Upper lobe of left lung (tissue), 4 donors: ENCODE data around the gene DFFA.

Experiments used
- CTCF ChIP-seq, 6 experiments: fragments of 450-650 bp in 4 of 6; fragments of 200-600 bp in 2 of 6; sonication (generic) in 2 of 6; IDR thresholded peaks; one replicate each; pipeline ENCODE4 v1.5.1; 2016 to 2019; ENCODE audit warnings: antibody characterized with exemption in 6 of 6
- EP300 ChIP-seq, 4 donors: sonication (generic); formaldehyde crosslinking; IDR thresholded peaks; one replicate each; pipeline ENCODE4 v1.5.1; 2017; ENCODE audit warnings: antibody characterized with exemption in 4 of 4, control low read depth in 2 of 4

DNA sequence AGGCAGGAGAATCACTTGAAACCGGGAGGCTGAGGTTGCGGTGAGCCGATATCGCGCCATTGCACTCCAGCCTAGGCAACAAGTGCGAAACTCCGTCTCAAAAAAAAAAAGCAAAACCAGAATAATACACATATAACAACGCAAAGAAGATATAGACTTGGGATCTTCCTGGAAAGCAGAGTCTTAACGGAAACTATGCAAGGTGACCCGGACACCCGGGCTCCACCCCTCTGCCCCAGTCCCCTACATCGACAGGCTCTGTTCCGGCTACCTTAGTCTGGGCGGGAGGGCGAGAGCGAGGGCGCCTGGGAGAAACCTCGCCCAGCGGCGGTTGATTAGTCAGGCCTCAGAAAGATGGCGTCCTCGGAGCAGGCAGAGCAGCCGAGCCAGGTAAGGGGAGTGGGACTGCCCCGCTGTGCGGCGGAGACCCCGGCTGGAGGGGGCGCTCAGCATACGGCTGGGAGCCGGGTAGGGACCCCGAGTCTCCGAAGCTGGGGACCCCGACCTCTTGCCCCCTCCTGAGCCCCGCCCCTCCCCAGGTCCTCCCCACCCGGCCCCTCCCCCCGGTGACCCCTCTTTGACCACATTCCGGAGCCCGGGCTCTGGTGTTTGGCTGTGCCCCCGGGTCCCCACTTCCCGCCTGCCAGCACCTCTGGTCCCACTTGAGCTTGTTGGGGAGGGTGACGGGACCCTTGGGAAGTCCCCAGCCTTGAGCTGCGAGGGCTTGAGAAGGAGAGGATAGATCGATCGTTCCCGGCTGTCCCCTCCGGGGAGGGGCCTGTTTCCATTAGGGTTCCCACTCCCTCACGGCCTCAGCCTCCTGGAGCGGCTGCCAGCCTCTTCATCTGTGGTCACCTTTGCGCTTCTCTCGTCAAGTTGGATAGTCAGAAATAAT is 2.5 kb upstream of the DFFA start, which contains the start of gene PEX14:
- no peak for TF ChIP-seq EP300 (IDR thresholded peaks at IDR 0.05)
- no peak for TF ChIP-seq CTCF (IDR thresholded peaks at IDR 0.05)
